Kidney (tissue), 14 donors: ENCODE results near the gene FBXO36. TPM values are rescaled to one million over a fixed set of nuclear protein-coding genes. Genes with fewer than 3 reads are reported as not detected.

ENCODE experiments used
- DNase-seq, 5 donors: peaks; one replicate each; pipeline ENCODE4 v3.0.0-alpha.2; 2013 to 2020
- FAIRE-seq: peaks from 2 replicates; lab custom pipeline; 2012; peaks lifted over from hg19 to GRCh38; lab: Jason Lieb, UNC
- H3K27ac ChIP-seq, 2 donors: one replicate each; pipeline ENCODE4 v1.7.0; 2013; ENCODE audit warnings: low read depth in 2 of 2, low read length in 2 of 2, inconsistent platforms in 1 of 2
- H3K27me3 ChIP-seq: one replicate; pipeline ENCODE4 v1.7.1; 2013; ENCODE audit warnings: low read length, inconsistent platforms; ENCODE audit not compliant: control insufficient read depth, insufficient read depth
- H3K36me3 ChIP-seq, 3 donors: one replicate each; pipeline versions ENCODE4 v1.7.0 to v1.7.1; 2013; ENCODE audit warnings: low read length in 3 of 3, control low read depth in 1 of 3, inconsistent platforms in 1 of 3; ENCODE audit not compliant: insufficient read depth in 3 of 3, control insufficient read depth in 2 of 3
- H3K4me1 ChIP-seq, 3 donors: one replicate each; pipeline versions ENCODE4 v1.7.0 to v1.7.1; 2013; ENCODE audit warnings: low read length in 3 of 3, inconsistent platforms in 1 of 3, low read depth in 1 of 3; ENCODE audit not compliant: control insufficient read depth in 2 of 3, insufficient read depth in 2 of 3
- H3K4me3 ChIP-seq, 3 donors: one replicate each; pipeline versions ENCODE4 v1.7.0 to v1.8.1; 2013; ENCODE audit warnings: low read length in 3 of 3, control low read depth in 1 of 3, inconsistent platforms in 1 of 3
- H3K9ac ChIP-seq, 3 donors: one replicate each; pipeline versions ENCODE4 v1.7.0 to v1.7.1; 2013; ENCODE audit warnings: low read length in 3 of 3, control low read depth in 1 of 3, inconsistent platforms in 1 of 3
- H3K9me3 ChIP-seq, 3 donors: one replicate each; pipeline versions ENCODE4 v1.7.0 to v1.7.1; 2013; ENCODE audit warnings: low read length in 3 of 3, control low read depth in 1 of 3, inconsistent platforms in 1 of 3; ENCODE audit not compliant: control insufficient read depth in 2 of 3, insufficient read depth in 1 of 3
- CTCF ChIP-seq: IDR thresholded peaks from 3 replicates; pipeline ENCODE4 v1.5.1; 2012; ENCODE audit warnings: mild to moderate bottlenecking, moderate library complexity, borderline replicate concordance; ENCODE audit not compliant: insufficient read depth; ENCODE audit errors: extremely low read depth
- intact Hi-C: fragments of 100-400 bp; cut with DNase I; formaldehyde crosslinking; loops from one replicate; pipeline ENCODE4 v1.11.1; 2022
- polyA plus RNA-seq: library from polyadenylated mRNA; stranded (reverse); fragments of 350-450 nt; fragmentation: Illumina TruSeq; extraction: RNeasy Lipid Tissue Mini Kit (QIAGEN cat#74804); gene quantifications from one replicate; pipeline ENCODE4 v1.2.3, GENCODE V29; 2014; ENCODE audit warnings: low read depth, low replicate concordance; ENCODE audit not compliant: insufficient read depth
- total RNA-seq: library from RNA; stranded (reverse); fragmentation: NEBNext Ultra II Directional; extraction: Animal tissue kit (Norgen Biotek cat#: 25700); gene quantifications from one replicate; pipeline ENCODE4 v1.2.1, GENCODE V29; 2021
- donor health status: control.
- donor health status: control.
- donor health status: control.
- donor health status: control.
- donor health status: control.
- donor health status: DM: yes; HTN: yes; CAD: no.
- donor health status: Normal renal cell carcinoma (clear cell type).

FBXO36 gene
- total and polyA plus RNA-seq, 2 donors from 2014 or later: 3.8 to 5.4 TPM

- Histone ChIP-seq H3K4me1 (peaks cover 0 to 9% (median 2%) of the 10 kb centered on the region in 3 donors), H3K27ac (no peak overlapping the region), H3K9me3 (no peaks in the 10 kb centered on the region), H3K27me3 (no peaks in the 10 kb centered on the region), H3K4me3 (no peak overlapping the region), H3K36me3 (peaks cover 0 to 15% (median 3%) of the 10 kb centered on the region in 3 donors), H3K9ac (no peak overlapping the region)
- DNase-seq (no peak), FAIRE-seq (no peak)
- no peak for TF ChIP-seq CTCF
- intact Hi-C loops: no loop called here
These were observed 16.7 kb upstream of the FBXO36 start for GRCh38 chr2:229905601-229906000.

GRCh38 chr2:229909090-229909489 lies 13.2 kb upstream of the FBXO36 start:
- intact Hi-C loops: no loop called here
- Histone ChIP-seq H3K36me3 (peaks cover 0 to 9% (median 0%) of the 10 kb centered on the region in 3 donors), H3K9ac (no peak overlapping the region), H3K9me3 (no peaks in the 10 kb centered on the region), H3K4me3 (no peak overlapping the region), H3K4me1 (peaks cover 0 to 22% (median 3%) of the 10 kb centered on the region in 3 donors), H3K27ac (no peak overlapping the region), H3K27me3 (no peaks in the 10 kb centered on the region)
- TF ChIP-seq CTCF: no peak
- FAIRE-seq (no peak), DNase-seq (no peak)

- Histone ChIP-seq H3K9me3 (no peaks in the 10 kb centered on the region), H3K4me1 (peaks cover 0 to 22% (median 3%) of the 10 kb centered on the region in 3 donors), H3K27me3 (no peaks in the 10 kb centered on the region), H3K4me3 (no peak overlapping the region), H3K27ac (no peak overlapping the region), H3K36me3 (peaks cover 0 to 9% (median 0%) of the 10 kb centered on the region in 3 donors), H3K9ac (no peak overlapping the region)
- intact Hi-C loops: no loop called here
- FAIRE-seq: no peak
- DNase-seq: no peak
- no peak for TF ChIP-seq CTCF
These were observed 12.0 kb upstream of the FBXO36 start for GRCh38 chr2:229910147-229910831.
